ENCODE results near the gene DYTN.

GRCh38 chr2:206616151-206616550 is 102.0 kb downstream of the DYTN start:
- TF ChIP-seq CTCF (IDR thresholded peaks at IDR 0.05) (no peak), RAD21 (IDR thresholded peaks at IDR 0.05; ENCODE audit: low read length) (no peak), MAX (IDR thresholded peaks at IDR 0.05; ENCODE audit: low read depth) (no peak), RFX5 (IDR thresholded peaks at IDR 0.05; ENCODE audit: low read length) (no peak), YY1 (IDR thresholded peaks at IDR 0.05; ENCODE audit: low read depth) (no peak), GABPA (IDR thresholded peaks at IDR 0.05; ENCODE audit: low read depth) (no peak), TCF12 (IDR thresholded peaks at IDR 0.05) (no peak), RCOR1 (IDR thresholded peaks at IDR 0.05; ENCODE audit: low read length) (no peak), TEAD4 (IDR thresholded peaks at IDR 0.05; ENCODE audit: borderline replicate concordance, insufficient read depth) (no peak), MXI1 (IDR thresholded peaks at IDR 0.05; ENCODE audit: low read depth, low read length) (no peak), GATA2 (CRISPR knock-in tag; IDR thresholded peaks at IDR 0.05) (no peak), SIN3A (IDR thresholded peaks at IDR 0.05; ENCODE audit: borderline replicate concordance, low read depth, low read length) (no peak), USF1 (IDR thresholded peaks at IDR 0.05; ENCODE audit: borderline replicate concordance, low read depth) (no peak)
- TF ChIP-seq, protein P1, sequence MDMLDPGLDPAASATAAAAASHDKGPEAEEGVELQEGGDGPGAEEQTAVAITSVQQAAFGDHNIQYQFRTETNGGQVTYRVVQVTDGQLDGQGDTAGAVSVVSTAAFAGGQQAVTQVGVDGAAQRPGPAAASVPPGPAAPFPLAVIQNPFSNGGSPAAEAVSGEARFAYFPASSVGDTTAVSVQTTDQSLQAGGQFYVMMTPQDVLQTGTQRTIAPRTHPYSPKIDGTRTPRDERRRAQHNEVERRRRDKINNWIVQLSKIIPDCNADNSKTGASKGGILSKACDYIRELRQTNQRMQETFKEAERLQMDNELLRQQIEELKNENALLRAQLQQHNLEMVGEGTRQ (IDR thresholded peaks at IDR 0.05; ENCODE audit: borderline replicate concordance, low read depth, low read length): no peak
